H9 (cell line): Measurements from ENCODE around the gene TRNP1. TPM values are rescaled to one million over a fixed set of nuclear protein-coding genes. Genes with fewer than 3 reads are reported as not detected.

ENCODE experiments used
- DNase-seq: peaks from one replicate; pipeline ENCODE4 v3.0.0-alpha.2; 2017
- H2AFZ ChIP-seq: one replicate; pipeline ENCODE4 v1.6.1; 2013; ENCODE audit warnings: mild to moderate bottlenecking, low read length, control low read depth, moderate library complexity
- H2AK5ac ChIP-seq: 2 replicates; pipeline ENCODE4 v1.6.1; 2013; ENCODE audit warnings: low read length, control low read depth, mixed read lengths; ENCODE audit not compliant: insufficient read length
- H2BK120ac ChIP-seq: one replicate; pipeline ENCODE4 v1.6.1; 2013; ENCODE audit warnings: low read depth, mild to moderate bottlenecking, low read length, control low read depth, inconsistent platforms; ENCODE audit not compliant: poor library complexity, severe bottlenecking
- H2BK12ac ChIP-seq: 2 replicates; pipeline ENCODE4 v1.6.1; 2013; ENCODE audit warnings: low read length, control low read depth, mixed read lengths, low read depth; ENCODE audit not compliant: insufficient read length
- H2BK15ac ChIP-seq: 2 replicates; pipeline ENCODE4 v1.6.1; 2013; ENCODE audit warnings: low read depth, low read length, control low read depth
- H2BK20ac ChIP-seq: one replicate; pipeline ENCODE4 v1.6.1; 2013; ENCODE audit warnings: low read depth, mild to moderate bottlenecking, low read length, control low read depth, inconsistent platforms; ENCODE audit not compliant: poor library complexity, severe bottlenecking
- H2BK5ac ChIP-seq: 2 replicates; pipeline ENCODE4 v1.6.1; 2013; ENCODE audit warnings: low read length, control low read depth, mixed read lengths; ENCODE audit not compliant: insufficient read length
- H3K14ac ChIP-seq: 2 replicates; pipeline ENCODE4 v1.6.1; 2013; ENCODE audit warnings: low read length, control low read depth; ENCODE audit not compliant: insufficient read depth
- H3K18ac ChIP-seq: 2 replicates; pipeline ENCODE4 v1.6.1; 2013; ENCODE audit warnings: low read depth, mild to moderate bottlenecking, mixed read lengths, low read length, control low read depth; ENCODE audit not compliant: insufficient read length
- H3K23ac ChIP-seq: 2 replicates; pipeline ENCODE4 v1.6.1; 2013; ENCODE audit warnings: low read length, control low read depth, mixed read lengths, low read depth; ENCODE audit not compliant: insufficient read length
- H3K23me2 ChIP-seq: 2 replicates; pipeline ENCODE4 v1.6.1; 2013; ENCODE audit warnings: low read depth, mild to moderate bottlenecking, mixed read lengths, low read length, control low read depth; ENCODE audit not compliant: insufficient read length, poor library complexity, severe bottlenecking
- H3K27ac ChIP-seq: 2 replicates; pipeline ENCODE4 v1.5.1; 2013; ENCODE audit warnings: low read length, control low read depth, mixed read lengths, low read depth; ENCODE audit not compliant: insufficient read length
- H3K27me3 ChIP-seq: 2 replicates; pipeline ENCODE4 v1.6.1; 2013; ENCODE audit warnings: low read length, control low read depth, inconsistent platforms; ENCODE audit not compliant: insufficient read depth
- H3K4ac ChIP-seq: 2 replicates; pipeline ENCODE4 v1.6.1; 2013; ENCODE audit warnings: low read depth, mild to moderate bottlenecking, control low read depth, inconsistent platforms, low read length, moderate library complexity
- H3K4me1 ChIP-seq: 2 replicates; pipeline ENCODE4 v1.6.1; 2013; ENCODE audit warnings: low read length, control low read depth, inconsistent platforms; ENCODE audit not compliant: insufficient read depth
- H3K4me2 ChIP-seq: 2 replicates; pipeline ENCODE4 v1.6.1; 2013; ENCODE audit warnings: low read length, control low read depth, mixed read lengths; ENCODE audit not compliant: insufficient read length, insufficient read depth
- H3K56ac ChIP-seq: 2 replicates; pipeline ENCODE4 v1.6.1; 2013; ENCODE audit warnings: low read depth, mild to moderate bottlenecking, mixed read lengths, low read length, control low read depth; ENCODE audit not compliant: insufficient read length
- H3K79me1 ChIP-seq: 2 replicates; pipeline ENCODE4 v1.6.1; 2013; ENCODE audit warnings: low read depth, mild to moderate bottlenecking, moderate library complexity, low read length, control low read depth, inconsistent platforms; ENCODE audit not compliant: insufficient read depth, poor library complexity, severe bottlenecking
- H3K79me2 ChIP-seq: 2 replicates; pipeline ENCODE4 v1.6.1; 2013; ENCODE audit warnings: low read length, control low read depth, inconsistent platforms; ENCODE audit not compliant: insufficient read depth
- H3K9ac ChIP-seq: 2 replicates; pipeline ENCODE4 v1.6.1; 2013; ENCODE audit warnings: low read length, control low read depth, mixed read lengths; ENCODE audit not compliant: insufficient read length; ENCODE audit errors: extremely low read depth
- H3K9me3 ChIP-seq: one replicate; pipeline ENCODE4 v1.6.1; 2013; ENCODE audit warnings: low read depth, low read length, inconsistent platforms; ENCODE audit not compliant: control insufficient read depth
- H3T11ph ChIP-seq: one replicate; pipeline ENCODE4 v1.6.1; 2013; ENCODE audit warnings: mild to moderate bottlenecking, low read length, control low read depth, inconsistent platforms
- H4K20me1 ChIP-seq: one replicate; pipeline ENCODE4 v1.6.1; 2013; ENCODE audit not compliant: control insufficient read depth, insufficient read length, insufficient read depth
- H4K5ac ChIP-seq: 2 replicates; pipeline ENCODE4 v1.6.1; 2013; ENCODE audit warnings: low read depth, mild to moderate bottlenecking, mixed read lengths, low read length, control low read depth; ENCODE audit not compliant: insufficient read length
- H4K8ac ChIP-seq: replicated peaks from 2 replicates; pipeline ENCODE4 v1.6.1; 2013; ENCODE audit warnings: low read length, control low read depth, mixed read lengths, low read depth; ENCODE audit not compliant: insufficient read length
- H4K91ac ChIP-seq: 2 replicates; pipeline ENCODE4 v1.6.1; 2013; ENCODE audit warnings: low read depth, mild to moderate bottlenecking, moderate library complexity, mixed read lengths, low read length, control low read depth; ENCODE audit not compliant: insufficient read length
- H3K27ac Mint-ChIP-seq, 3 experiments: 2 replicates in 2 of 3; 3 replicates in 1 of 3; pipeline ENCODE4 v1.8.0; 2020 to 2021; ENCODE audit warnings: mixed read lengths in 3 of 3, mild to moderate bottlenecking in 1 of 3, moderate library complexity in 1 of 3
- H3K27me3 Mint-ChIP-seq: 2 replicates; pipeline ENCODE4 v1.8.0; 2021; ENCODE audit warnings: low read depth, mild to moderate bottlenecking, moderate library complexity, mixed read lengths
- H3K36me3 Mint-ChIP-seq, 3 experiments: 2 replicates in 2 of 3; 3 replicates in 1 of 3; pipeline ENCODE4 v1.8.0; 2020 to 2021; ENCODE audit warnings: low read depth in 3 of 3, mixed read lengths in 3 of 3; ENCODE audit not compliant: insufficient read depth in 1 of 3
- H3K4me1 Mint-ChIP-seq, 2 experiments: 2 replicates each; pipeline ENCODE4 v1.8.0; 2020; ENCODE audit warnings: mixed read lengths in 2 of 2
- H3K4me3 Mint-ChIP-seq, 2 experiments: 2 replicates in 1 of 2; 3 replicates in 1 of 2; pipeline ENCODE4 v1.8.0; 2020 to 2021; ENCODE audit warnings: mild to moderate bottlenecking in 2 of 2, mixed read lengths in 2 of 2, moderate library complexity in 1 of 2
- H3K9me3 Mint-ChIP-seq, 2 experiments: 2 replicates in 1 of 2; 3 replicates in 1 of 2; pipeline ENCODE4 v1.8.0; 2020; ENCODE audit warnings: mild to moderate bottlenecking in 2 of 2, mixed read lengths in 2 of 2, moderate library complexity in 1 of 2
- WGBS: extraction: QIAGEN DNeasy Blood & Tissue Kit; methylation state at CpG from one replicate; pipeline ENCODE4 v1.1.7; 2013; ENCODE audit warnings: missing lambda C conversion rate, low lambda C conversion rate, mixed read lengths; ENCODE audit not compliant: insufficient read length; ENCODE audit errors: extremely low coverage; 5-methylcytosine and 5-hydroxymethylcytosine counted together
- total RNA-seq: library from RNA; stranded (reverse); gene quantifications from 2 replicates; pipeline ENCODE4 v1.2.1, GENCODE V29; 2021
- TF ChIP-seq, protein P1 (sequence below): fragments of 200-600 bp; sonication (generic); conservative IDR thresholded peaks from 3 replicates; pipeline ENCODE4 v1.8.0; 2021; ENCODE audit warnings: antibody characterized with exemption, mild to moderate bottlenecking

TRNP1 gene
- total RNA-seq, 1 experiment from 2014 or later: 39.0 TPM

DNA sequence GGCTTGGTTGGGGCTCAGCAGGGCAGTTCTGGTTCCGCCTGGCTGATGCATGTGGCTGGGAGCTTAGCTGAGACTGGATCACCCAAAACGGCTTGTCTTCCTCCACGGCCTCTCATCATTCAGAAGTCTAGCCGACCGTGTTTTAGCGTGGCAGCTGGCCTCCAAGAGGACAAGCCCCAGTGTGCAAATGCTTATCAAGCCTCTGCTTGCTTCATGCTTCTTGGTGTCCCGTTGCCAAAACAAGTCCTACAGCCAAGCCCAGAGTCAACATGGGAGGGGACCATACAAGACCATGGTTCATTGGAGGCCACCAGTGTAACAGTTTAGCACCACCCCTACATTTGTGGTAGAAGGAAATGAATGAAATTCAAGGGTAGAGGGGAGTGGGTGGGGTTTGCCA, 22.7 kb upstream of the TRNP1 start:
- Histone ChIP-seq H3K4me1 (no peaks in the 10 kb centered on the region), H3K27ac (no peak overlapping the region), H3K79me2 (no peaks in the 10 kb centered on the region), H4K5ac (no peak overlapping the region), H2AFZ (no peak overlapping the region), H3K23me2 (no peaks in the 10 kb centered on the region), H4K20me1 (no peaks in the 10 kb centered on the region), H3K56ac (no peak overlapping the region), H3K4me2 (no peak overlapping the region), H2BK120ac (no peak overlapping the region), H3K14ac (no peak overlapping the region), H3T11ph (no peak overlapping the region), H3K18ac (no peak overlapping the region), H2BK5ac (no peak overlapping the region), H4K91ac (no peak overlapping the region), H3K4ac (no peak overlapping the region), H3K23ac (no peak overlapping the region), H2BK12ac (no peak overlapping the region), H3K9me3 (no peaks in the 10 kb centered on the region), H3K79me1 (no peaks in the 10 kb centered on the region), H2BK15ac (no peak overlapping the region), H3K27me3 (no peaks in the 10 kb centered on the region; the same call in 1 of the 2 replicates), H3K9ac (no peak overlapping the region), H2BK20ac (no peak overlapping the region), H2AK5ac (no peak overlapping the region), H4K8ac (no peak overlapping the region)
- peaks cover 18 to 33% of the 10 kb centered on the region in 2 experiments for H3K4me1 Mint-ChIP-seq
- peaks cover 11% of the 10 kb centered on the region for H3K27me3 Mint-ChIP-seq
- no peak overlapping the region for H3K27ac Mint-ChIP-seq
- no peak for DNase-seq
- H3K9me3 Mint-ChIP-seq: no peaks in the 10 kb centered on the region; a peak in 1 of 5 replicates
- no CpG with 5 or more reads among the region's 7 CpGs for WGBS
- TF ChIP-seq, protein P1, sequence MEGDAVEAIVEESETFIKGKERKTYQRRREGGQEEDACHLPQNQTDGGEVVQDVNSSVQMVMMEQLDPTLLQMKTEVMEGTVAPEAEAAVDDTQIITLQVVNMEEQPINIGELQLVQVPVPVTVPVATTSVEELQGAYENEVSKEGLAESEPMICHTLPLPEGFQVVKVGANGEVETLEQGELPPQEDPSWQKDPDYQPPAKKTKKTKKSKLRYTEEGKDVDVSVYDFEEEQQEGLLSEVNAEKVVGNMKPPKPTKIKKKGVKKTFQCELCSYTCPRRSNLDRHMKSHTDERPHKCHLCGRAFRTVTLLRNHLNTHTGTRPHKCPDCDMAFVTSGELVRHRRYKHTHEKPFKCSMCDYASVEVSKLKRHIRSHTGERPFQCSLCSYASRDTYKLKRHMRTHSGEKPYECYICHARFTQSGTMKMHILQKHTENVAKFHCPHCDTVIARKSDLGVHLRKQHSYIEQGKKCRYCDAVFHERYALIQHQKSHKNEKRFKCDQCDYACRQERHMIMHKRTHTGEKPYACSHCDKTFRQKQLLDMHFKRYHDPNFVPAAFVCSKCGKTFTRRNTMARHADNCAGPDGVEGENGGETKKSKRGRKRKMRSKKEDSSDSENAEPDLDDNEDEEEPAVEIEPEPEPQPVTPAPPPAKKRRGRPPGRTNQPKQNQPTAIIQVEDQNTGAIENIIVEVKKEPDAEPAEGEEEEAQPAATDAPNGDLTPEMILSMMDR: no peak
- H3K4me3 Mint-ChIP-seq: no peak overlapping the region
- H3K36me3 Mint-ChIP-seq: no peaks in the 10 kb centered on the region
